Measurements from ENCODE around the gene HIGD1C. TPM values are rescaled to one million over a fixed set of nuclear protein-coding genes. Genes with fewer than 3 reads are reported as not detected.

HIGD1C gene
- total RNA-seq, 2 experiments from 2014 or later, result not detected

- no peak for DNase-seq
- H3K36me3 Mint-ChIP-seq (ENCODE audit: low read depth), result peaks cover 22% of the 10 kb centered on the region
- H3K27me3 Mint-ChIP-seq, result no peaks in the 10 kb centered on the region
- no peak overlapping the region for H3K4me3 Mint-ChIP-seq
- ChIA-PET CTCF (no interaction called here), POLR2A (interaction anchor here (1.3 kb wide), 1 partner anchor 68 kb away, joined by 3 read pairs; no protein-coding TSS in a partner anchor)
- H3K27ac Mint-ChIP-seq, result peak overlapping the region; percentile 82
- H3K9me3 Mint-ChIP-seq, result no peaks in the 10 kb centered on the region
- peaks cover 24% of the 10 kb centered on the region for H3K4me1 Mint-ChIP-seq
Measured at GRCh38 chr12:50980545-50980944, 28.2 kb downstream of the HIGD1C start.

GRCh38 chr12:50981319-50982239 is 29.2 kb downstream of the HIGD1C start:
- Mint-ChIP-seq H3K27me3 (no peaks in the 10 kb centered on the region), H3K27ac (no peak overlapping the region), H3K4me1 (peaks cover 25% of the 10 kb centered on the region), H3K4me3 (no peak overlapping the region), H3K36me3 (ENCODE audit: low read depth) (peaks cover 22% of the 10 kb centered on the region), H3K9me3 (no peaks in the 10 kb centered on the region)
- CTCF ChIA-PET, result interaction anchor here (1.3 kb wide), 1 partner anchor 360 kb away, joined by 3 read pairs; no protein-coding TSS in a partner anchor
- DNase-seq, result no peak
- POLR2A ChIA-PET, result interaction anchor here (0.8 kb wide), 1 partner anchor 10 kb away, joined by 4 read pairs; no protein-coding TSS in a partner anchor

- CTCF ChIA-PET, result interaction anchor here (2.4 to 4.7 kb wide), 3 partner anchors 41 to 220 kb away, joined by 11 to 46 read pairs (median 13); partner anchors contain the start of genes ATF1 and SLC11A2
- Mint-ChIP-seq H3K27ac (no peak overlapping the region), H3K9me3 (no peaks in the 10 kb centered on the region), H3K4me1 (peaks cover 20% of the 10 kb centered on the region), H3K27me3 (no peaks in the 10 kb centered on the region), H3K36me3 (ENCODE audit: low read depth) (peaks cover 29% of the 10 kb centered on the region), H3K4me3 (no peak overlapping the region)
- POLR2A ChIA-PET, result interaction anchor here (3.8 kb wide), 1 partner anchor 220 kb away, joined by 25 read pairs; the partner anchor contains the start of gene ATF1
- DNase-seq, result no peak
Measured at GRCh38 chr12:50984586-50985298, 32.4 kb downstream of the HIGD1C start.

GRCh38 chr12:50985322-50985721 is 33.0 kb downstream of the HIGD1C start:
- H3K9me3 Mint-ChIP-seq, result no peaks in the 10 kb centered on the region
- peaks cover 16% of the 10 kb centered on the region for H3K4me1 Mint-ChIP-seq
- H3K36me3 Mint-ChIP-seq (ENCODE audit: low read depth), result peaks cover 29% of the 10 kb centered on the region
- ChIA-PET POLR2A (interaction anchor here (0.6 to 3.8 kb wide), 2 partner anchors 25 to 221 kb away, joined by 3 to 25 read pairs; partner anchors contain the start of gene ATF1), CTCF (interaction anchor here (0.6 to 4.7 kb wide), 4 partner anchors 36 to 221 kb away, joined by 3 to 46 read pairs (median 12); partner anchors contain the start of genes ATF1 and SLC11A2)
- no peak overlapping the region for H3K4me3 Mint-ChIP-seq
- DNase-seq, result no peak
- no peaks in the 10 kb centered on the region for H3K27me3 Mint-ChIP-seq
- no peak overlapping the region for H3K27ac Mint-ChIP-seq

GRCh38 chr12:50986966-50987737 is 34.8 kb downstream of the HIGD1C start:
- peak; percentile 20 for DNase-seq
- no peak overlapping the region for H3K27ac Mint-ChIP-seq
- no peak overlapping the region for H3K4me3 Mint-ChIP-seq
- H3K27me3 Mint-ChIP-seq, result no peaks in the 10 kb centered on the region
- ChIA-PET POLR2A (interaction anchor here (0.8 to 3.8 kb wide), 4 partner anchors 37 to 482 kb away, joined by 3 to 25 read pairs (median 3); partner anchors contain the start of genes ATF1 and DIP2B), CTCF (interaction anchor here (0.6 to 4.7 kb wide), 14 partner anchors 31 to 482 kb away, joined by 3 to 46 read pairs (median 3); partner anchors contain the start of genes ATF1, DIP2B and SLC11A2)
- H3K4me1 Mint-ChIP-seq, result peaks cover 21% of the 10 kb centered on the region
- H3K9me3 Mint-ChIP-seq, result no peaks in the 10 kb centered on the region
- H3K36me3 Mint-ChIP-seq (ENCODE audit: low read depth), result peaks cover 43% of the 10 kb centered on the region

- Mint-ChIP-seq H3K4me1 (peaks cover 21% of the 10 kb centered on the region), H3K9me3 (no peaks in the 10 kb centered on the region), H3K4me3 (no peak overlapping the region), H3K27ac (no peak overlapping the region), H3K27me3 (no peaks in the 10 kb centered on the region), H3K36me3 (ENCODE audit: low read depth) (peaks cover 48% of the 10 kb centered on the region)
- ChIA-PET POLR2A (interaction anchor here (1.5 to 3.8 kb wide), 2 partner anchors 163 to 224 kb away, joined by 3 to 25 read pairs; partner anchors contain the start of gene ATF1), CTCF (interaction anchor here (1.1 to 4.7 kb wide), 6 partner anchors 30 to 353 kb away, joined by 3 to 46 read pairs (median 8); partner anchors contain the start of genes ATF1 and SLC11A2)
- no peak for DNase-seq
Measured at GRCh38 chr12:50988051-50988450, 35.7 kb downstream of the HIGD1C start.

GRCh38 chr12:50988871-50989270 is 36.5 kb downstream of the HIGD1C start:
- DNase-seq, result no peak
- ChIA-PET CTCF (no interaction called here), POLR2A (interaction anchor here (1.0 kb wide), 1 partner anchor 225 kb away, joined by 3 read pairs; the partner anchor contains the start of gene ATF1)
- Mint-ChIP-seq H3K36me3 (ENCODE audit: low read depth) (peaks cover 48% of the 10 kb centered on the region), H3K9me3 (no peaks in the 10 kb centered on the region), H3K27ac (no peak overlapping the region), H3K4me3 (no peak overlapping the region), H3K27me3 (no peaks in the 10 kb centered on the region), H3K4me1 (peaks cover 21% of the 10 kb centered on the region)

GRCh38 chr12:50990147-50990727 is 37.9 kb downstream of the HIGD1C start:
- ChIA-PET POLR2A (no interaction called here), CTCF (no interaction called here)
- DNase-seq, result no peak

GRCh38 chr12:50990791-50991190 is 38.4 kb downstream of the HIGD1C start:
- CTCF ChIA-PET, result no interaction called here

More at GRCh38 chr12:50990147-50990727, 37.9 kb downstream of the HIGD1C start:
- no peaks in the 10 kb centered on the region for H3K9me3 Mint-ChIP-seq
- H3K27ac Mint-ChIP-seq, result no peak overlapping the region
- peaks cover 56% of the 10 kb centered on the region for H3K36me3 Mint-ChIP-seq (ENCODE audit: low read depth)
- H3K4me1 Mint-ChIP-seq, result peaks cover 21% of the 10 kb centered on the region
- H3K27me3 Mint-ChIP-seq, result no peaks in the 10 kb centered on the region
- H3K4me3 Mint-ChIP-seq, result no peak overlapping the region

GRCh38 chr12:50991291-50991690 is 38.9 kb downstream of the HIGD1C start:
- CTCF ChIA-PET, result no interaction called here
- Mint-ChIP-seq H3K27ac (no peak overlapping the region), H3K27me3 (no peaks in the 10 kb centered on the region)

More at GRCh38 chr12:50990791-50991190, 38.4 kb downstream of the HIGD1C start:
- H3K9me3 Mint-ChIP-seq, result no peaks in the 10 kb centered on the region
- POLR2A ChIA-PET, result no interaction called here
- no peak for DNase-seq
- no peak overlapping the region for H3K4me3 Mint-ChIP-seq
- H3K27ac Mint-ChIP-seq, result no peak overlapping the region
- H3K27me3 Mint-ChIP-seq, result no peaks in the 10 kb centered on the region
- H3K36me3 Mint-ChIP-seq (ENCODE audit: low read depth), result peaks cover 62% of the 10 kb centered on the region
- peaks cover 18% of the 10 kb centered on the region for H3K4me1 Mint-ChIP-seq

GRCh38 chr12:50992819-50993218 is 40.5 kb downstream of the HIGD1C start:
- ChIA-PET CTCF (interaction anchor here (0.7 kb wide), 1 partner anchor 66 kb away, joined by 5 read pairs; no protein-coding TSS in a partner anchor), POLR2A (no interaction called here)
- Mint-ChIP-seq H3K4me3 (no peak overlapping the region), H3K27me3 (no peaks in the 10 kb centered on the region), H3K4me1 (peaks cover 12% of the 10 kb centered on the region), H3K27ac (no peak overlapping the region), H3K9me3 (no peaks in the 10 kb centered on the region), H3K36me3 (ENCODE audit: low read depth) (peaks cover 64% of the 10 kb centered on the region)
- DNase-seq, result no peak

More at GRCh38 chr12:50991291-50991690, 38.9 kb downstream of the HIGD1C start:
- no peak for DNase-seq
- H3K9me3 Mint-ChIP-seq, result no peaks in the 10 kb centered on the region
- peaks cover 18% of the 10 kb centered on the region for H3K4me1 Mint-ChIP-seq
- H3K36me3 Mint-ChIP-seq (ENCODE audit: low read depth), result peaks cover 65% of the 10 kb centered on the region
- no peak overlapping the region for H3K4me3 Mint-ChIP-seq
- POLR2A ChIA-PET, result interaction anchor here (1.4 kb wide), 1 partner anchor 9 kb away, joined by 4 read pairs; no protein-coding TSS in a partner anchor
